Stimulated activated CD4-positive, alpha-beta T cell treated with anti-CD3 and anti-CD28 coated beads, Interleukin-4, amount 100 ng/mL, for 1 hour (primary cell): ENCODE data around the gene SNX8.
"Not testable (repeated sequence)": the region's sequence is repeated elsewhere in the genome, so short reads cannot be mapped to it uniquely, and the experiment has no call there.

ENCODE experiments used
- DNase-seq: peaks from one replicate; pipeline ENCODE4 v3.0.0-alpha.2; 2020

The SNX8 gene

DNA sequence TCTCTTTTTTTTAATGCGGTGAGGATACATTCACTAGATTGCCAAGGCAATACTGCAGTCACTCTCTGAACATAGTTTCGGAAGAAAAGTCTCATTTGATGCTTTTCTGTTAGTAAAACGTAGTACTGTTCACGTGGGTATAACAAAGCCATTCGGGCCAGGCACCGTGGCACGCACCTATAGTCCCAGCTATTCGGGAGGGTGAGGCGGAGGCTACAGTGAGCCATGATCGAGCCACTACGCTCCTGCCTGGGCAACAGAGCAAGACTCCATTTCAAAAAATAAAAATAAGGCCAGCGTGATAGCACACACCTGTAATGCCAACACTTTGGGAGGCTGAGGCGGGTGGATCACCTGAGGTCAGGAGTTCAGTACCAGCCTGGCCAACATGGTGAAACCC lies 24.6 kb downstream of the SNX8 start:
- DNase-seq: no peak

GRCh38 chr7:2289111-2289586 lies 25.1 kb downstream of the SNX8 start:
- no peak for DNase-seq

DNA sequence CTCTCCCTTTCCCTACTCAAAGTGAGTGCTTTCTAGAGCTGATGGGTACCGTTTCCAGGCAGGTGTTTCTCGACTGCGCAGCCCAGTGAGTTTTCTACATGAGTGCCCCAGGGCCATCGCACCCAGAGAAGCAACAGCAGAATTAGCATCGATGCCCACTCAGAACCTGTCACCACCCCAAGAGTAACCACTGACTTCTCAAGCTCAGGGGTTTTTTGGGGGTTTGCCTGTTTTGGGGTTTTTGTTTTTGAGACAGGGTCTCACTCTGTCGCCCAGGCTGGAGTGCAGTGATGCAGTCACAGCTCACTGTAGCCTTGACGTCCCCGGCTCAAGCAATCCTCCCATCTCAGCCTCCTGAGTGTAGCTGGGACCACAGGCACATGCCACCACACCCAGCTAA lies 25.7 kb downstream of the SNX8 start:
- DNase-seq: no peak

- no peak for DNase-seq
Observed at GRCh38 chr7:2287745-2288144, 26.5 kb downstream of the SNX8 start.

DNA sequence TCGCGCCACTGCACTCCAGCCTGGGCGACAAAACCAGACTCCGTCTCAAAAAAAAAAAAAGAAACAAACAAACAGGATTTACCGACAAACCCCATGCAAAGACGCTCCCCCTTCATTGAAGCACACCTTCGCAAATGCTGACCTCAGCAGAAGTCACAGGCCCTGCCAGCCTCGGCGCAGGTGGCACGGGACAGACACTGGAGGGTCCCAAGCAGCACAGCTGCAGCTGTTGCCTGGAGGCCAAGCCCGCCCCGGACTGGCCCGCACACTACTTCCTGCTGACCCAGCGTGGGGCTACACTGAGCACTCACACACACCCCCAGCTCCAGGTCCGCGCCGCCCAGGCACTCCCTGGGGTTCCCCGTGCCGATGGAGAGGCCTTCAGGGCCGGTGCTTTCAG lies 31.2 kb downstream of the SNX8 start:
- DNase-seq: no peak

GRCh38 chr7:2282185-2282751 lies 32.0 kb downstream of the SNX8 start:
- DNase-seq: no peak

GRCh38 chr7:2281541-2281940 lies 32.7 kb downstream of the SNX8 start:
- DNase-seq: no peak

DNA sequence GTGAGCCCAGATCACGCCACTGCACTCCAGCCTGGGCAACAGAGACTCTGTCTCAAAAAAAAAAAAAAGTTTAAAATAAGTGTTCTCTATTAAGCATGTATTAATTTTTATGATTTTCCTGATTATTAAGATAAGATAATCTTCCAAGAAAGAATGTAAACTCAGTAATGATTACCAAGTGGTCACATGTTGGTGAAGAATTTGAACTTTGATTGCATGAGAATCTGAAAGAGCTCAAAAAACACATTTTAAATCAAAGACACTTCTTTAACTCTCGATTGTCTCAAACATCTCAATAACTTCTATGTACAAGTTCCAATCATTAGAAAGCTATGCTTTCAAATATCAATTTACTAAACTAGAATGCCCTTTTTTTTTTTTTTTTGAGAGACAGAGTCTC lies 33.8 kb downstream of the SNX8 start:
- no peak for DNase-seq

DNA sequence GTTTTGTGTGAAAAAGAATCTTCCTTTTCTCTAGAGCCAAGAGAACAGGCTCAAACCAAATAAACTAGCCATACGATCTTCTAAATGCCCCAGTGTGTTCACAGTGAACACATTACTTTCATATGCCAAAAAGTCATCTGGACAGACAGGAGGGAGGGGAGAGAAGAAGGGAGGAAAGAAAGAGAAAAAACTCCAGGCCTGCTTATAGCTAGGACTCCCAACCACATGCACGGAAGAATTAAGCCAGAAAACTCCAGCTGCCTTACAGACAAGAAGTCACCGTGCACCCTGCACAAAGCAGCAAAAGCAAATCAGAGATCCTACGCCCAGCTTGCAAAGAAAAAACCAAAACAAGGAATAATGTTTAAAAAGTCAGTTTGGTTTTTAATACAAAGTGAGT lies 34.3 kb downstream of the SNX8 start:
- DNase-seq: no peak

GRCh38 chr7:2278026-2278425 lies 36.2 kb downstream of the SNX8 start:
- no peak for DNase-seq

DNA sequence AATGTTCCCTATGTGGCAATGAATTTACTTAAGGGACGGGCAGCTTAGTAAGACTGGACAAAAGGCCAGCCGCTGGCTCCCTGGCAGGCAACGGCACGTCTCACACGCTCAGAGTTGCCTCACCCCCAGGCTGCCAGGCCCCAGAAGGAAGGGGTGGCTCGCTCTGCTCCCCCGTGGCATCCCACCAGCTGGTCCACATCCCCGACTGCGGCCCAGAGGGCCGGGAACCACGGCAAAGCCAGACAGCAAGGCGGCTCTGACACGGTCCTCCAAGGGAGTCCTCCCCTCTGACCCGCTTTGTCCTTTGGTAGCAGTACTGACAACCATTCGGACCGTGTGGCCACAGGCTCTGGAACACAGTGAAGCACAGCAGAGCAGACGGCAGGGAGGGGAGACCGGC lies 38.1 kb downstream of the SNX8 start:
- DNase-seq: no peak

DNA sequence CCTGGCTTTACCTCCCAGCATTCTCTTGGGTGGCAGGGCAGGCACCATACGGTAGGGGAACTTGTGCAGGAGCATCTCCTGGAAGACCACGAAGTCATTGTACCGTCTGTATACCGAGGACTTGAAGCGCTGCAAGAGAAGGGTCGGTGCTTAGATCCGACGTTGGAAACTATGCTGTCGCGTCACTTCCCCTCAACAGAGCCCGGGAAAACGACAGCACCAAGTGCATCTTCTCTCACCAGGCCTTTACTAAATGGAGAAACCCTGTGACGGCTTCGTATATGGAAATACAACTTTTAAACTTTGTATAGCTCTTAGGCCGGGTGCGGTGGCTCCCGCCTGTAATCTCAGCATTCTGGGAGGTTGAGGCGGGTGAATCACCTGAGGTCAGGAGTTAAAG lies 39.1 kb downstream of the SNX8 start:
- no peak for DNase-seq

- no peak for DNase-seq
Observed at GRCh38 chr7:2274666-2275065, 39.6 kb downstream of the SNX8 start.

GRCh38 chr7:2273866-2274265 lies 40.4 kb downstream of the SNX8 start:
- no peak for DNase-seq

GRCh38 chr7:2272031-2272430 lies 42.2 kb downstream of the SNX8 start:
- DNase-seq: no peak

DNA sequence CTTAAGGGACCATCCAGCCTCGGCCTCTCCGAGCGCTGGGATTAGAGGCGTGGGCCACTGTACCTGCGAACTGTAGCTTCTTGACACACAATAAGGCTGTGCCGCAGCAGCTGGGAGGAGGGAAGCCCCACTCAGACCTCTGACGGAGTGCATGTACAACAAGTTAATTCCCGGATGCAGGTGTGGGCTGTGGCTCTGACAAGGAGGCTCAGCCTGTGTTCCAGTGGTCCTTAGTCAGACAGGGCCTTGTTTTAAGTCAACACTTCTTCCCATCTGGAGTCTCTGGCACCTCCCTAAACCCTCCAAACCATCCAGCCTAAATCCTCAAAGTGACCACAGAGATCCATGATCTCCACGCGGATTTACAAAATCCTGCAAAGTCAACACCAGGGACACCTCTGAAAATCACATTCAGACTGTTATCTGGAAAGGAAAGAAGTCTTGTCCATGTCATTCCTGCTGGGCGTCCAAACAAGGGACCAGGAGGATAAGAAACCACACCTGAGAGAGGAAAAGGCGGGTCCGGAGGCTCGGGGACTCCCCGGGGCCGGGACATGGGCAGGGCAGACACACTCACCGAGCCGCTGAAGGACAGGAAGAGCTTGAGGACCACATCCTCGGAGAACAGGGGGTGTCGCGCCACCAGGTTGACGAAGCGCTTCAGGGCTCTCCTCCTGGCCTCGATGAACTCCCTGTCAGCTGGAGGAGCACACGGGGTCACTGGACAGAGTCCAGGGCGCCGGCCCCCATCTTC lies 42.8 kb downstream of the SNX8 start:
- DNase-seq: no peak

GRCh38 chr7:2270495-2270894 lies 43.7 kb downstream of the SNX8 start:
- no peak for DNase-seq

DNA sequence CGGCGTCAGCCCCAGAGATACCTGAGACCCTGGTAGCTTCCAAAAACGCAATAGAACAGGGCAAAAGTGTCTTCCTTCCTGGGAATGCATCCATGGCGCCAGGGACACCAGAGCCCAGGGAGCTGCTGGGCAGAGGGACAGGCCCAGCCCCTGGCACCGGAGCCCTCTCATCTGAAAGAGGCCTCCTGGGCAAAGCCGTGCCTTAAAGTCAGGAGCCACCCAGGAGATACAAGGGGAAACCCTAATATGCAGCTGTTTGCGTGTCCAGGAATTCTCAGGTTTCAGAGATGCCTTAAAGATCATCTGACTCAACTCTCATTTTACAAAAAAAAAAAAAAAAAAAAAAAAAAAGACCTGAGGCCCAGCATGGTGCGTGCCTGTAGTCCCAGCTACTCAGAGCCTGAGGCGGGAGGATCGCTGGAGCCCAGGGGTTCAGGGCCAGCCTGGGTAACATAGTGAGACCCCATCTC lies 44.2 kb downstream of the SNX8 start:
- no peak for DNase-seq

GRCh38 chr7:2269089-2269990 lies 44.9 kb downstream of the SNX8 start:
- DNase-seq: not testable (repeated sequence)

DNA sequence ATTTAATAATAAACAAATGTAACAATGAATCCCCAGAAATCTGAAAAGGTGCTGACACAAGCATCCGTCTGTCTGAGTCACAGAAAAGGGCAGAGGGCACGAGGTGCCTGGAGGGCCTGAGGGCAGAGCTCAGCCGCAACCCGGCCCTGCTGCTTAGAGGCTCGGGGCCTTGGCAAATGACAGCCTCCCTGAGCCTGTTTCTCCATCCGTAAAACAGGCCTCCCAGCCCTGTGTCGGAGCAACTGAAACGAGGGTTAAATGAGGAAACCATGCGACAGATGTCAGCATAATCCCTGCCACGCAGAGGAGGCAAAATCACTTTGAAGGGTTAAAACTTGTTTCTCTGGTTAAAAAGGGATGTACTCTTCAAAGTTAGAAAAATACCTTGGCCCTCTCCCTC lies 47.3 kb downstream of the SNX8 start:
- no peak for DNase-seq

- DNase-seq: no peak
Observed at GRCh38 chr7:2264158-2264557, 50.1 kb downstream of the SNX8 start.

- no peak for DNase-seq
Observed at GRCh38 chr7:2263176-2263575, 51.1 kb downstream of the SNX8 start.

DNA sequence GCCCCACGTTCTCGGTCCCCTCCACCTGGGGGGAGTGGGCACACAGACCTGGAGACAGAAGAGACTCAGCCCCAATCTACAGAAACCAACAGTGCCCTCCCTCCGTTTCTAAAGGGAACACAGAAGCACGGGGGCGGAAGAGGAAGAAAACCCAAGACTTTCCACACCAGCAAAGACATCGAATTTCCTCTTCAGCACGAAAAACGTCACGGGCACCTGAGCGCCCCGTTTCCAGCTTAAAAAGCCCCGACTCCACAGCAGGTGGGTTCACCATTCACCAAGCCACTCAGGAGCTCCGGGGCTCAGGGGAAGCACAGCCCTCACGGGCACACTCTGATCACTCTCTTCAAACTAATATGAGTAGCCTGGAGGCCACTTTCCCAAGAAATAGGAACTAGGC lies 52.6 kb downstream of the SNX8 start:
- DNase-seq: no peak

GRCh38 chr7:2260820-2261219 lies 53.4 kb downstream of the SNX8 start:
- no peak for DNase-seq
